ENCODE data around the gene HES1.

DNA sequence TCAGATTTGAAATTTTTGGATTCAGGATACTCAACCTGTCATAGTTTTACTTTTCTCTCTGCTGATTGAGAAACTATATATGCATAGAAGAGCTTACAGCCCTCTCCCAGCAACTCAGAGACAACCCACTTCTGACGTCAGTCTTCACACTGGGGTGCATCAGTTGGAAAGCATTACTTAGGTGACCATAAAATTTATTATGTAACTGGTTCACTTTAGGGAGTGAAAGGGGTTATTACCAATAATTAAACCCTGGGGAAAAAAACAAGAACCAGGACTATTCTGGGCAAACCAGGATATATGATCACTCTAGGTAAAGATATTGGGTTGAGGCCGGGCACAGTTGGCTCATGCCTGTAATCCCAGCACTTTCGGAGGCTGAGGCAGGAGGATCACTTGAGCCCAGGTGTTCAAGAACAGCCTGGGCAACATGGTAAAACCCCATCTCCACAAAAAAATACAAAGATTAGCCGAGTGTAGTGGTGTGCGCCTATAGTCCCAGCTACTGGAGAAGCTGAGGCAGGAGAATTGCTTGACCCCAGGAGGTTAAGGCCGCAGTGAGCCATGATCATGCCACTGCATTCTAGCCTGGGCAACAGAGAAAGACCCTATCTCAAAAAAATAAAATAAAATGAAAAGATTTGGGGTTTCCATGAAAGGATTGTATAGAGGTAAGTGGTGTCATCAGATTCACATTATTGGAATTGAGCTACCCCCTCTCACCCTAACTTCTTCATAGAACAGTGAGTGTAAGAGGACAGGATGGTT, 27.1 kb downstream of the HES1 start:
- TF ChIP-seq POLR2A (IDR thresholded peaks at IDR 0.05; ENCODE audit: low read length): no peak
- no peak for TF ChIP-seq GATA1 (IDR thresholded peaks at IDR 0.05; ENCODE audit: low read depth, low read length)

Measured in erythroblast (primary cell).